HUES6 (cell line): Measurements from ENCODE around the gene CASKIN1.
"Not testable (repeated sequence)": the region's sequence is repeated elsewhere in the genome, so short reads cannot be mapped to it uniquely, and the experiment has no call there.

Source experiments
- H3K27ac ChIP-seq: 2 replicates; pipeline ENCODE4 v1.7.0; 2013; ENCODE audit warnings: low read depth, mild to moderate bottlenecking, low read length, inconsistent platforms
- H3K27me3 ChIP-seq: 2 replicates; pipeline ENCODE4 v1.6.1; 2013; ENCODE audit warnings: low read length; ENCODE audit not compliant: control insufficient read depth, insufficient read depth
- H3K36me3 ChIP-seq: 2 replicates; pipeline ENCODE4 v1.6.1; 2013; ENCODE audit warnings: low read length; ENCODE audit not compliant: control insufficient read depth, insufficient read depth
- H3K4me1 ChIP-seq: 2 replicates; pipeline ENCODE4 v1.6.1; 2013; ENCODE audit warnings: low read length; ENCODE audit not compliant: control insufficient read depth, insufficient read depth
- H3K4me3 ChIP-seq: 2 replicates; pipeline ENCODE4 v1.5.1; 2013; ENCODE audit warnings: low read depth, low read length
- H3K9ac ChIP-seq: one replicate; pipeline ENCODE4 v1.6.1; 2013; ENCODE audit warnings: mild to moderate bottlenecking, low read length
- H3K9me3 ChIP-seq: 2 replicates; pipeline ENCODE4 v1.6.1; 2013; ENCODE audit warnings: low read depth, low read length; ENCODE audit not compliant: control insufficient read depth, insufficient read depth

Gene CASKIN1

DNA sequence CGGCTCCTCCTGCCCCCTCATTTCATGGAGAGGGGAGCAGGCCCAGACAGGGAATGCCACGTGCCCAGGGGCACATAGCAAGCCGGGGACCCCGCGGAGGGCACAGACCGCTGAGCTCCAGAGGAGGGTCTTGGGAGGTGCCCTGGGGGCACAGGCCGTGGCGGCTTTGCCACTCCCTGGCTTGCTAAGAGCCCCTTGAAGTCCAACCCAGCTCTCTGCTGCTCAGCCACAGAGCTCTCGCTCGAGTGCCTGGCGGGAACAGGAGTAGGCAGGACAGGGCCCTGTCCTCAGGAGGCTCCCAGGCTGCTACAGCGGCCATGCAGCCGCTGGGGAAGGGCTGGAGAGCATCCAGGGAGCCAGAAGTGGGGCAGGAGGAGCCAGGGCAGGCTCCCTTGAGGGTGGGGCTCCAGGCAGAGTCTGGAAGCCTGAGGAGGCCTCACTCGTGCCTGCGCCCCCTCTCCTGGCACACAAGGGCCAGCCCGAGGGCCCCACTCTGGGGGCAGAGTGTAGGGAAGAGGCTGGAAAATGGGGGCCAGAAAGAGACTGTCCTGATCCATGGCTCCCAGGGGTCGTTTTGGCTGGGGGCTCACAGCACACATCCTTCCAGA is 52.4 kb downstream of the CASKIN1 start:
- Histone ChIP-seq H3K27ac (no peak overlapping the region), H3K4me3 (no peak overlapping the region), H3K9ac (no peak overlapping the region), H3K4me1 (no peaks in the 10 kb centered on the region), H3K36me3 (no peaks in the 10 kb centered on the region), H3K9me3 (no peaks in the 10 kb centered on the region), H3K27me3 (no peaks in the 10 kb centered on the region)

DNA sequence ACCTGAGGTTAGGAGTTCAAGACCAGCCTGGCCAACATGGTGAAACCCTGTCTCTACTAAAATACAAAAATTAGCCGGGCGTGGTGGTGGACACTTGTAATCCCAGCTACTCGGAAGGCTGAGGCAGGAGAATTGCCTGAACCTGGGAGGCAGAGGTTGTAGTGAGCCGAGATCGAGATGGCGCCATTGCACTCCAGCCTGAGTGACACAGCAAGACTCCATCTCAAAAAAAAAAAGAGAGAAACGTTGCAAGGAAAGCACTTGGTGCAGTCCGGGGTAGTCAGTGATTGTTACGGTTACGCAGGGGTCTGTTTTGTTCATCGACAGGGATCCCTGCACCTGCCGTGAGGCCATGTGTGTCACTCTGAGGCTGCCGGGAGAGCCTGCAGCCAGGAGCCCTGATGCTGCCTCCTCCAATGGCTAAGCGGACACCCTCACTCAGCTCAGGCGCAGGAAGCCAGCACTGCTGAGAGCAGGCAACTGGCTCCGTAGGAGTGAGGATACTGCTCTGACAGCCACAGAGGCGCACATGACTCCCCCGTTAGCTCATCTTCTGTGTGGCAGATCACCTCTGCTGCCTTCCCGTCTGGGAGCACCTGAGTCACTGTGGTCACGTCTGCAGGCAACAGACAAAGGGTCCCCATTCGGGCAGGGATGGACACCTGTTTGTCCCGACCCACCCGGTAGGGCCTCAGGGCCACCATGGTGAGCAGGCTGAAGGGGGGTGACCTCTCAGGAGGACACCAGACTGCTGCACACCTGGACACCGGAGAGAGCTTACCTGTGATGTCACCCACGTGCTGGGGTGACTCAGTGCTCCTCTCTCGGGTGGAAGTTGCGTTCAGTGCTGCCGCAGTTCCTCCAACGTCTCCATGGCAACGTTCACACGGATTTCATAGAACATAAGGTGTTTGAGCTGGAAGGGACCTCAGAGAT is 53.2 kb downstream of the CASKIN1 start:
- Histone ChIP-seq H3K9ac (no peak overlapping the region), H3K9me3 (no peaks in the 10 kb centered on the region), H3K27ac (no peak overlapping the region), H3K36me3 (no peaks in the 10 kb centered on the region), H3K4me3 (no peak overlapping the region), H3K4me1 (no peaks in the 10 kb centered on the region), H3K27me3 (no peaks in the 10 kb centered on the region)

DNA sequence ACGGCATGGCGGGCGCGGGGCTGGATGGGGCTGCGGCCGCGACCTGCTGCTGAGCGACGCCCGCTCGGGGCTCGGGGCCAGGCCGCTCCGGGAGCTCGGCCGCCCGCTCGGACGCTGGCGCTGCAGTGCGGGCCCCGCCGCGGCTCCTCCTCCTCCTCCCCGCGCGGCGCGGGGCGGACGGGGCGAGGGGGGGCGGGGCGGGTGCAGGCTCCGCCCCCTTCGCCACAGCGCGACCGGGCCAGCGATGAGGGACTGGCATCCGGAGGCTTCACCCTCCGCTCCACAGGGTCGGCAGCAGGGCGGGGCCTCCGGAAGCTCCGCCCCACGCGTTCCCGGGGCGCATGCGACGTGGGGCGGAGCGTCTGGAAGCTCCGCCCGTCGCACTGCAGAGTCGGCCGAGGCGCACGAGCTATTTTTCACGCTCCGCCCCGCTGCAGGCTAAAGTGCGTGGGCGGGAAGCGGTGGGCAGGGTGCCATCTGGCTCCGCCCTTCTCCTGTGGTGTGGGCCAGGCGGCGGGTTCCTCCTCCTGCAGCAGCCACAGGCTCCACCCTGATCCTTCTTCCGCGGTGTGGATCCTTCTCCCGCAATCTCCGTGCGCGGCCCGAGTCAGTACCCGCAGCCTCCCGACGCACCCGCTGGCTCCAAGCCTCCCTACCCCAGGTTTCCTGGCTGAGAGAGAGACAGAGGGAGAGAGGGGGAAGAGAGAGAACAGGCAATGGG is 60.5 kb downstream of the CASKIN1 start, which contains the start of gene PKD1:
Gene PKD1 (minus strand): TSS at position 129 of the 721 bp plus-strand sequence. CDS start 209 bp downstream, outside the sequence.
- H3K27ac ChIP-seq, H3K9me3 ChIP-seq, H3K4me1 ChIP-seq: not testable (repeated sequence)

DNA sequence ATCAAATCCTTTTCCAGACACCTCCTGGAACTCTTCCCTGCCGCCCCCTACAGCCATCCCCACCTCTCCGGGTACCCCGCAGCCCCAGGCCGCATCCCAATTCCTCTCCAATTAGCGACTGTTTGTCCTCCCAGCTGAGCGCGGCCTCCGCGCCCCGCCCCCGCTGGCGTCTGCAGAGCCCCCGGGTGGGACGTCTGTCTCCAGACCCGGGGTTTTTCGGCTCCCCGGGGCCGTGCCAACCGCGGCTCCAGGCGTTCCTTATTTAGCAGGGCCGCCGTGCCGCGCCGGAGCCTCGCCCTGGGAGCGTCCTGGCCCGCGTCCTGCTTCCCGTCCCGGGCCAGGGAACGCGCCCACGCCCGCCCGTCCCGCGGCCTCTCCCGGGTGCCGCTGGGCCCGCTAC is 61.3 kb downstream of the CASKIN1 start:
- not testable (repeated sequence) for H3K27ac ChIP-seq, H3K36me3 ChIP-seq, H3K9me3 ChIP-seq, H3K27me3 ChIP-seq, H3K4me1 ChIP-seq
- H3K9ac ChIP-seq, result peak overlapping the region; percentile 19
- peak overlapping the region; percentile 55 for H3K4me3 ChIP-seq

More for the DNA sequence above, 60.5 kb downstream of the CASKIN1 start, which contains the start of gene PKD1:
- not testable (repeated sequence) for H3K36me3 ChIP-seq, H3K27me3 ChIP-seq
- Histone ChIP-seq H3K9ac (peak within 1 kb of the TSS; percentile 70), H3K4me3 (peak within 1 kb of the TSS; percentile 68)

DNA sequence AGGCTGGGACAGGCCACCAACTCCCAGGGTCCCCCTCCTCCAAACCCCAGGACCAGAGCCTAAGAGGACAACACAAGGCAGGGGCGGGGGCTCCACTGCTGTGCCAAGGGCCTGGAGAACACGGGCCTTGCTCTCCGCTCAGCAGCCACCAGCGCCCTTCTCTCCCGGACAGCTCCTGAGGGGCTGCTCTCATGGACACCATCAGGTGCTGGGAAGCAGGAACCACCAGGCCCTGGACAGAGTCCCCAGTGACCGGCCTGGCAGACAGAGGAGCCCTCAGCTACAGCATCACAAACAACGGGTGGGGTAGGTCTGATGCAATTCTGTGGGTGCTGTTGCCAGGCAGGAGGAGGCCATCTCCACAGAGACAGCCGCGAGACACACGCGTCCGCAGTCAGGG is 62.6 kb downstream of the CASKIN1 start:
- not testable (repeated sequence) for H3K4me3 ChIP-seq, H3K27me3 ChIP-seq, H3K9me3 ChIP-seq, H3K4me1 ChIP-seq, H3K36me3 ChIP-seq, H3K27ac ChIP-seq, H3K9ac ChIP-seq

DNA sequence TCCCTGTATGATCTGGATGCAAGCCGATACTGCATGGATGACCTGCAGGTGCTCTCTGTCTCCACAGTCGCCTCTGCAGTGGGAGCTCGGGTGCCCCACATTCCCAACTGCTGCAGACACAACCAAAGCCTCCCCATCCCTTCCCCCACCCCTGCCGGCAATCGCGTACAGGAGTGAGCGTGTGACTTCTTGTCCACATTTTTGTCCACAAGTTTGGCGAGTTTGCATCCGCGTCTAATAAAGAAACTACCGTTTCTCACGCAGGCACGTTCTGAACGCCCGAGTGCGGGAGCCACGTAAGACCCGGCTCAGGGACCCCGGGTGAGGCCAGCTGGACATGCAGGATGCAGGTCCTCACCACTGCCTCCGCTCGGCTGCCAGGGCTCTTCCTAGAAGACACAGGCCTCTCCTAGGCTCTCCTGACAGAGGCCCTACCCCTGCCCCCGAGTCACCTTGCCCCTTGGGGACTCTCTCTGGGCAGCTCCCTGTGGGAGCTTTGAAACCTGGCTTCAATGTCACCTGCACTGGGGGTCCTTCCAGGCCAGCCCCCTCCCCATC is 66.4 kb downstream of the CASKIN1 start:
- H3K4me1 ChIP-seq, result peaks cover 21% of the 10 kb centered on the region
- H3K36me3 ChIP-seq, H3K27me3 ChIP-seq, H3K9me3 ChIP-seq, H3K27ac ChIP-seq, H3K4me3 ChIP-seq, H3K9ac ChIP-seq: not testable (repeated sequence)

DNA sequence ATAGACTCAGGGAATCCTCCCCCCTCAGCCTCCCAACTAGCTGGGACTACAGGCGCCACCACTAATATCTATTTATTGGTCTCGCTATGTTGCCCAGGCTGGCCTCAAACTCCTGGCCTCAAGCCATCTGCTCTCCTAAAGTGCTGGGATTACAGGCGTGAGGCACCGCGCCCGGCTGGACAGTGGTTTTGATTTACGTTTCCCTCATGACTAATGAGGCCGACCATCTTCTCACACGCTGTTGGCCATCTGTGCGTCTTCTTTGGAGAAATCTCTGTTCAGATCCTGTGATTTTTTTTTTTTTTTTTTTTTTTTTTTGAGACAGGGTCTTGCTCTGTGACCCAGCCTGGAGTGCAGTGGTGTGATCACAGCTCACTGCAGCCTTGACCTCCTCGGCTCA is 67.2 kb downstream of the CASKIN1 start:
- not testable (repeated sequence) for H3K4me3 ChIP-seq, H3K36me3 ChIP-seq, H3K9ac ChIP-seq, H3K27me3 ChIP-seq, H3K27ac ChIP-seq, H3K9me3 ChIP-seq
- peaks cover 28% of the 10 kb centered on the region for H3K4me1 ChIP-seq

DNA sequence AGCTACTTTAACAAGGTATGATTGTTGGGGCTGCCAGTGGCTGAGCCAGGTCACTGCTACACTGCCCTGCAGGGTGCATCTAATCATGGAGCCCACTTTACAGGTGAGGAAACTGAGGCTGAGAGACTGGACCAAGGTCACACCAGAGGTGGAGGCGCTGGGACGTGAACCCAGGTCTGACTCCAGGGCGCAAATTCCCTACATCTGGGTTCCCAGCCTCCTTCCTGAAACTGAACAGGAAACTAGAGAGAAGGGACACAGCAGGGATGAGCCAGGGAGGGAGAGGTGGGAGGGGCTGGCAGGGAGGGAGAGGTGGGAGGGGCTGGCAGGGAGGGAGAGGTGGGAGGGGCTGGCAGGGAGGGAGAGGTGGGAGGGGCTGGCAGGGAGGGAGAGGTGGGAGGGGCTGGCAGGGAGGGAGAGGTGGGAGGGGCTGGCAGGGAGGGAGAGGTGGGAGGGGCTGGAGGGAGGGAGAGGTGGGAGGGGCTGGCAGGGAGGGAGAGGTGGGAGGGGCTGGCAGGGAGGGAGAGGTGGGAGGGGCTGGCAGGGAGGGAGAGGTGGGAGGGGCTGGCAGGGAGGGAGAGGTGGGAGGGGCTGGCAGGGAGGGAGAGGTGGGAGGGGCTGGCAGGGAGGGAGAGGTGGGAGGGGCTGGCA is 68.7 kb downstream of the CASKIN1 start:
- H3K4me3 ChIP-seq, H3K27me3 ChIP-seq, H3K36me3 ChIP-seq, H3K9me3 ChIP-seq: not testable (repeated sequence)
- peak overlapping the region; percentile 31 for H3K9ac ChIP-seq
- H3K4me1 ChIP-seq, result peaks cover 29% of the 10 kb centered on the region
- H3K27ac ChIP-seq, result peak overlapping the region; percentile 14; the same call in 1 of the 2 replicates
